ENCODE measurements around the gene RAI14.
"Not testable (repeated sequence)": the region's sequence is repeated elsewhere in the genome, so short reads cannot be mapped to it uniquely, and the experiment has no call there.

The RAI14 gene

GRCh38 chr5:34731435-34732232, 75.5 kb downstream of the RAI14 start:
- no peak for DNase-seq (ENCODE audit: low read depth)

GRCh38 chr5:34734326-34734725, 78.2 kb downstream of the RAI14 start:
- DNase-seq (ENCODE audit: low read depth) = no peak

GRCh38 chr5:34735491-34736426, 79.6 kb downstream of the RAI14 start:
- DNase-seq (ENCODE audit: low read depth) = no peak

- DNase-seq (ENCODE audit: low read depth) = no peak
These were observed 80.5 kb downstream of the RAI14 start for GRCh38 chr5:34736445-34737115.

GRCh38 chr5:34737731-34738130, 81.6 kb downstream of the RAI14 start:
- no peak for DNase-seq (ENCODE audit: low read depth)

- DNase-seq (ENCODE audit: low read depth) = no peak
These were observed 82.3 kb downstream of the RAI14 start for GRCh38 chr5:34738381-34738780.

- DNase-seq (ENCODE audit: low read depth) = no peak
These were observed 84.3 kb downstream of the RAI14 start for GRCh38 chr5:34740389-34740806.

GRCh38 chr5:34742061-34742460, 85.9 kb downstream of the RAI14 start:
- no peak for DNase-seq (ENCODE audit: low read depth)

GRCh38 chr5:34743878-34744277, 87.8 kb downstream of the RAI14 start:
- DNase-seq (ENCODE audit: low read depth) = no peak

- DNase-seq (ENCODE audit: low read depth) = no peak
These were observed 92.3 kb downstream of the RAI14 start for GRCh38 chr5:34748431-34748830.

- DNase-seq (ENCODE audit: low read depth) = no peak
These were observed 93.3 kb downstream of the RAI14 start for GRCh38 chr5:34749431-34749873.

GRCh38 chr5:34750206-34750605, 94.1 kb downstream of the RAI14 start:
- no peak for DNase-seq (ENCODE audit: low read depth)

- DNase-seq (ENCODE audit: low read depth) = no peak
These were observed 95.9 kb downstream of the RAI14 start for GRCh38 chr5:34751807-34752736.

GRCh38 chr5:34753236-34753635, 97.1 kb downstream of the RAI14 start:
- DNase-seq (ENCODE audit: low read depth) = not testable (repeated sequence)

GRCh38 chr5:34755926-34756325, 99.8 kb downstream of the RAI14 start:
- DNase-seq (ENCODE audit: low read depth) = no peak

GRCh38 chr5:34756781-34757624, 100.9 kb downstream of the RAI14 start:
- no peak for DNase-seq (ENCODE audit: low read depth)

- no peak for DNase-seq (ENCODE audit: low read depth)
These were observed 102.4 kb downstream of the RAI14 start for GRCh38 chr5:34758514-34758913.

GRCh38 chr5:34759213-34759612, 103.1 kb downstream of the RAI14 start:
- not testable (repeated sequence) for DNase-seq (ENCODE audit: low read depth)

GRCh38 chr5:34765662-34766061, 109.5 kb downstream of the RAI14 start:
- no peak for DNase-seq (ENCODE audit: low read depth)

GRCh38 chr5:34767180-34767579, 111.1 kb downstream of the RAI14 start:
- no peak for DNase-seq (ENCODE audit: low read depth)
